Measurements from ENCODE around the gene SORCS1. TPM values are rescaled to one million over a fixed set of nuclear protein-coding genes. Genes with fewer than 3 reads are reported as not detected.

The SORCS1 gene
- total RNA-seq, 6 experiments from 2014 or later: 0.09 to 0.14 (median 0.10) TPM; not detected in 3

DNA sequence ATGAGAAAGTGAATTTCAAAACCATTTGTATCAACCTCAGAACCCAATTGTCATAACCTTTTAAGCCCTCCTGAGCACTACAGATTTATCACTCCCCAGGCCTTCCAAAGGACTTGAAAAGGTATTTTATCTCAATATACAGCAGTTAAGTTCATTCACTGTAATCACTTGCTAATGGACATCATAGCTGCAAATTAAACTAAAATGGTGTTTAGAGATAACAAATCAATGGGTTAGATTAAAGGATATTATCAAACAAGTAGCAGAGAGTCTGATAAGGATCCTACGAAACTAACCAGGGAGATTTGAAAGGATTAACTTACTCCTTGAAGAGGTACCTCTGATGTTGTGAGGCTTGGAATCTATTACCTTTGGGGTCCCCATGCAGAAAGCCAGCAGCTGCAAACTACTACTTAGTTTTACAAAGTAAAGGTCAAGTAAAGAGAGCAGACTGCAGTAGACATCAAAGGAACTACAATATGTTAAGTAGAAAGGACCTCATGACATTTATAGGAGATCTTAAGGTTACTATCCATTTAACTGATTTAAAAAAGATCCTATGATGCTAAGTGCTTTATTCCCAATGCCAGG, 359.4 kb downstream of the SORCS1 start:
- peaks cover 45% of the 10 kb centered on the region for H3K9me3 Mint-ChIP-seq
- H3K4me3 Mint-ChIP-seq: no peak overlapping the region
- no peak for DNase-seq
- no peaks in the 10 kb centered on the region for H3K27me3 Mint-ChIP-seq (ENCODE audit: insufficient read depth)
- TF ChIP-seq, protein P1, sequence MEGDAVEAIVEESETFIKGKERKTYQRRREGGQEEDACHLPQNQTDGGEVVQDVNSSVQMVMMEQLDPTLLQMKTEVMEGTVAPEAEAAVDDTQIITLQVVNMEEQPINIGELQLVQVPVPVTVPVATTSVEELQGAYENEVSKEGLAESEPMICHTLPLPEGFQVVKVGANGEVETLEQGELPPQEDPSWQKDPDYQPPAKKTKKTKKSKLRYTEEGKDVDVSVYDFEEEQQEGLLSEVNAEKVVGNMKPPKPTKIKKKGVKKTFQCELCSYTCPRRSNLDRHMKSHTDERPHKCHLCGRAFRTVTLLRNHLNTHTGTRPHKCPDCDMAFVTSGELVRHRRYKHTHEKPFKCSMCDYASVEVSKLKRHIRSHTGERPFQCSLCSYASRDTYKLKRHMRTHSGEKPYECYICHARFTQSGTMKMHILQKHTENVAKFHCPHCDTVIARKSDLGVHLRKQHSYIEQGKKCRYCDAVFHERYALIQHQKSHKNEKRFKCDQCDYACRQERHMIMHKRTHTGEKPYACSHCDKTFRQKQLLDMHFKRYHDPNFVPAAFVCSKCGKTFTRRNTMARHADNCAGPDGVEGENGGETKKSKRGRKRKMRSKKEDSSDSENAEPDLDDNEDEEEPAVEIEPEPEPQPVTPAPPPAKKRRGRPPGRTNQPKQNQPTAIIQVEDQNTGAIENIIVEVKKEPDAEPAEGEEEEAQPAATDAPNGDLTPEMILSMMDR (IDR thresholded peaks at IDR 0.05): no peak
- H3K4me1 Mint-ChIP-seq (ENCODE audit: low read depth): no peaks in the 10 kb centered on the region
- H3K36me3 Mint-ChIP-seq (ENCODE audit: low read depth): 0 out of 2 replicates have a peak, but pooled peaks cover 4% of the 10 kb centered on the region
- no peak overlapping the region for H3K27ac Mint-ChIP-seq

GRCh38 chr10:106802949-106803348, 361.6 kb downstream of the SORCS1 start:
- TF ChIP-seq, protein P1 (IDR thresholded peaks at IDR 0.05): no peak
- H3K27me3 Mint-ChIP-seq (ENCODE audit: insufficient read depth): no peaks in the 10 kb centered on the region

DNA sequence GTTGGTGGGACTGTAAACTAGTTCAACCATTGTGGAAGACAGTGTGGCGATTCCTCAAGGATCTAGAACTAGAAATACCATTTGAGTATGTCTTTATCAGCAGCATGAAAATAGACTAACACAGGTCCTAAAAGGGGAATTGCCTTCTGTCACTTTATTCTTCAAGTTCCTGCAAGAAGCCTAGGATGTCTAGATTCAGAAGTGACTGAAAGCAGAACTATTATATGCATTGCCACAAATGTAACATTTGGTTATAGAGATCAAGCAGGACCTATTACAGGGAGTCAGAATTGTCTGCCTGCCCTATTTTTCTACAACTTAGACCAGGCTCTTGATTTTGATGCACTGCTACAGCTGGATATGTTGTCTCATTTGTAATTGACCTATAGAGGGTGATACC, 364.7 kb downstream of the SORCS1 start:
- TF ChIP-seq, protein P1 (IDR thresholded peaks at IDR 0.05): no peak
- Mint-ChIP-seq H3K36me3 (ENCODE audit: low read depth) (no peaks in the 10 kb centered on the region), H3K9me3 (peaks cover 35% of the 10 kb centered on the region), H3K27ac (no peak overlapping the region), H3K4me3 (no peak overlapping the region), H3K27me3 (ENCODE audit: insufficient read depth) (no peaks in the 10 kb centered on the region), H3K4me1 (ENCODE audit: low read depth) (no peaks in the 10 kb centered on the region)
- DNase-seq: no peak

More at GRCh38 chr10:106802949-106803348, 361.6 kb downstream of the SORCS1 start:
- no peak overlapping the region for H3K27ac Mint-ChIP-seq
- H3K4me1 Mint-ChIP-seq (ENCODE audit: low read depth): no peaks in the 10 kb centered on the region
- no peak for DNase-seq
- no peaks in the 10 kb centered on the region for H3K36me3 Mint-ChIP-seq (ENCODE audit: low read depth)
- no peak overlapping the region for H3K4me3 Mint-ChIP-seq
- H3K9me3 Mint-ChIP-seq: peaks cover 39% of the 10 kb centered on the region

DNA sequence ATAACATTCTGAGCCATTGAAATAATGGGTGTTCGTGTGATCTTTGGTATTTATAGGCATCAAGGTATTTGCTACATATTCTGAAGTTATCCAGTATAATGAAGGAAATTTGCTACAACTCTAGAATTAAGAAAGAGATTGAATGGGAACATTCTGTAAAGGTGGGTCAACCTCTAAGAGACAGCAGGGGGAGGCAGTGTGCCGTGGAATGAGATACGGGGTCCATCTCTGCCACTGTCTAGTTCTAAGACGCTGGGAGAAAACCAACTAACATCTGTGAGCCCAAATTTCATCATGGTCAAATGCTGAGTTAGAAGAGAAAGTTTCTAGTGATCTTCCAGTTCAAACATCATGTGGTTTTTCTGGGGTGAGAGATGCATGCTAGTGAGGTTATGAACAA, 368.9 kb downstream of the SORCS1 start:
- H3K4me1 Mint-ChIP-seq (ENCODE audit: low read depth): no peaks in the 10 kb centered on the region
- H3K9me3 Mint-ChIP-seq: peaks cover 20% of the 10 kb centered on the region
- no peak for DNase-seq
- H3K27ac Mint-ChIP-seq: no peak overlapping the region
- no peaks in the 10 kb centered on the region for H3K36me3 Mint-ChIP-seq (ENCODE audit: low read depth)
- no peak overlapping the region for H3K4me3 Mint-ChIP-seq
- TF ChIP-seq, protein P1 (IDR thresholded peaks at IDR 0.05): no peak
- no peaks in the 10 kb centered on the region for H3K27me3 Mint-ChIP-seq (ENCODE audit: insufficient read depth)

- no peaks in the 10 kb centered on the region for H3K4me1 Mint-ChIP-seq (ENCODE audit: low read depth)
- DNase-seq: no peak
- no peaks in the 10 kb centered on the region for H3K36me3 Mint-ChIP-seq (ENCODE audit: low read depth)
- TF ChIP-seq, protein P1 (IDR thresholded peaks at IDR 0.05): no peak
- peaks cover 27% of the 10 kb centered on the region for H3K9me3 Mint-ChIP-seq
- H3K27me3 Mint-ChIP-seq (ENCODE audit: insufficient read depth): no peaks in the 10 kb centered on the region
- H3K4me3 Mint-ChIP-seq: no peak overlapping the region
- no peak overlapping the region for H3K27ac Mint-ChIP-seq
These were observed 370.9 kb downstream of the SORCS1 start for GRCh38 chr10:106793617-106794016.
